ENCODE data around the gene CACNA2D3. TPM values are rescaled to one million over a fixed set of nuclear protein-coding genes. Genes with fewer than 3 reads are reported as not detected.

Gene CACNA2D3
- total RNA-seq, 2 donors from 2014 or later: not detected

- no peak overlapping the region for H3K4me3 Mint-ChIP-seq
- H3K27me3 Mint-ChIP-seq: peaks cover 8% of the 10 kb centered on the region
- H3K36me3 Mint-ChIP-seq (ENCODE audit: low read depth): no peaks in the 10 kb centered on the region
- ATAC-seq (replicated peaks): no peak
- H3K27ac Mint-ChIP-seq: no peak overlapping the region
- H3K9me3 Mint-ChIP-seq: peaks cover 4% of the 10 kb centered on the region
- H3K4me1 Mint-ChIP-seq: no peaks in the 10 kb centered on the region
Observed at GRCh38 chr3:54235998-54236397, 113.6 kb downstream of the CACNA2D3 start.

GRCh38 chr3:54237109-54237508 is 114.8 kb downstream of the CACNA2D3 start:
- Mint-ChIP-seq H3K9me3 (peaks cover 4% of the 10 kb centered on the region), H3K4me3 (no peak overlapping the region), H3K27me3 (peaks cover 8% of the 10 kb centered on the region), H3K27ac (no peak overlapping the region), H3K4me1 (no peaks in the 10 kb centered on the region), H3K36me3 (ENCODE audit: low read depth) (no peaks in the 10 kb centered on the region)
- no peak for ATAC-seq (replicated peaks)

GRCh38 chr3:54237788-54238502 is 115.6 kb downstream of the CACNA2D3 start:
- no peak overlapping the region for H3K27ac Mint-ChIP-seq
- H3K4me3 Mint-ChIP-seq: no peak overlapping the region
- no peaks in the 10 kb centered on the region for H3K4me1 Mint-ChIP-seq
- no peaks in the 10 kb centered on the region for H3K36me3 Mint-ChIP-seq (ENCODE audit: low read depth)
- ATAC-seq (replicated peaks): no peak
- H3K9me3 Mint-ChIP-seq: peaks cover 4% of the 10 kb centered on the region
- peaks cover 8% of the 10 kb centered on the region for H3K27me3 Mint-ChIP-seq

- H3K4me1 Mint-ChIP-seq: no peaks in the 10 kb centered on the region
- no peaks in the 10 kb centered on the region for H3K27me3 Mint-ChIP-seq
- H3K4me3 Mint-ChIP-seq: no peak overlapping the region
- H3K27ac Mint-ChIP-seq: no peak overlapping the region
- no peaks in the 10 kb centered on the region for H3K9me3 Mint-ChIP-seq
- H3K36me3 Mint-ChIP-seq (ENCODE audit: low read depth): no peaks in the 10 kb centered on the region
- ATAC-seq (replicated peaks): no peak
Observed at GRCh38 chr3:54240309-54240708, 118.0 kb downstream of the CACNA2D3 start.

- Mint-ChIP-seq H3K36me3 (ENCODE audit: low read depth) (no peaks in the 10 kb centered on the region), H3K9me3 (no peaks in the 10 kb centered on the region), H3K4me1 (no peaks in the 10 kb centered on the region), H3K27me3 (no peaks in the 10 kb centered on the region), H3K4me3 (no peak overlapping the region), H3K27ac (no peak overlapping the region)
- no peak for ATAC-seq (replicated peaks)
Observed at GRCh38 chr3:54243056-54243931, 120.9 kb downstream of the CACNA2D3 start.

GRCh38 chr3:54243960-54244682 is 121.8 kb downstream of the CACNA2D3 start:
- no peaks in the 10 kb centered on the region for H3K9me3 Mint-ChIP-seq
- H3K27ac Mint-ChIP-seq: no peak overlapping the region
- H3K4me1 Mint-ChIP-seq: no peaks in the 10 kb centered on the region
- H3K36me3 Mint-ChIP-seq (ENCODE audit: low read depth): no peaks in the 10 kb centered on the region
- no peaks in the 10 kb centered on the region for H3K27me3 Mint-ChIP-seq
- no peak for ATAC-seq (replicated peaks)
- no peak overlapping the region for H3K4me3 Mint-ChIP-seq

- Mint-ChIP-seq H3K4me3 (no peak overlapping the region), H3K9me3 (no peaks in the 10 kb centered on the region), H3K36me3 (ENCODE audit: low read depth) (no peaks in the 10 kb centered on the region), H3K4me1 (no peaks in the 10 kb centered on the region), H3K27ac (no peak overlapping the region), H3K27me3 (peaks cover 5% of the 10 kb centered on the region)
- ATAC-seq (replicated peaks): no peak
Observed at GRCh38 chr3:54251705-54252104, 129.4 kb downstream of the CACNA2D3 start.

- Mint-ChIP-seq H3K36me3 (ENCODE audit: low read depth) (no peaks in the 10 kb centered on the region), H3K9me3 (peaks cover 4% of the 10 kb centered on the region), H3K4me3 (no peak overlapping the region), H3K27ac (no peak overlapping the region), H3K4me1 (no peaks in the 10 kb centered on the region), H3K27me3 (peaks cover 16% of the 10 kb centered on the region)
- no peak for ATAC-seq (replicated peaks)
Observed at GRCh38 chr3:54257125-54257720, 134.9 kb downstream of the CACNA2D3 start.

GRCh38 chr3:54259636-54260035 is 137.3 kb downstream of the CACNA2D3 start:
- Mint-ChIP-seq H3K27me3 (peaks cover 20% of the 10 kb centered on the region), H3K27ac (no peak overlapping the region), H3K4me3 (no peak overlapping the region), H3K9me3 (peaks cover 4% of the 10 kb centered on the region), H3K36me3 (ENCODE audit: low read depth) (no peaks in the 10 kb centered on the region), H3K4me1 (no peaks in the 10 kb centered on the region)
- no peak for ATAC-seq (replicated peaks)

GRCh38 chr3:54261141-54261540 is 138.8 kb downstream of the CACNA2D3 start:
- Mint-ChIP-seq H3K27me3 (peaks cover 15% of the 10 kb centered on the region), H3K36me3 (ENCODE audit: low read depth) (no peaks in the 10 kb centered on the region), H3K9me3 (peaks cover 4% of the 10 kb centered on the region), H3K27ac (no peak overlapping the region), H3K4me1 (no peaks in the 10 kb centered on the region), H3K4me3 (no peak overlapping the region)
- ATAC-seq (replicated peaks): no peak

- H3K27ac Mint-ChIP-seq: no peak overlapping the region
- no peak overlapping the region for H3K4me3 Mint-ChIP-seq
- H3K4me1 Mint-ChIP-seq: no peaks in the 10 kb centered on the region
- no peaks in the 10 kb centered on the region for H3K36me3 Mint-ChIP-seq (ENCODE audit: low read depth)
- peaks cover 15% of the 10 kb centered on the region for H3K27me3 Mint-ChIP-seq
- peaks cover 4% of the 10 kb centered on the region for H3K9me3 Mint-ChIP-seq
- ATAC-seq (replicated peaks): no peak
Observed at GRCh38 chr3:54262541-54262940, 140.2 kb downstream of the CACNA2D3 start.

GRCh38 chr3:54262946-54263345 is 140.6 kb downstream of the CACNA2D3 start:
- Mint-ChIP-seq H3K4me1 (no peaks in the 10 kb centered on the region), H3K4me3 (no peak overlapping the region), H3K27ac (no peak overlapping the region), H3K9me3 (peaks cover 4% of the 10 kb centered on the region), H3K27me3 (peaks cover 15% of the 10 kb centered on the region), H3K36me3 (ENCODE audit: low read depth) (no peaks in the 10 kb centered on the region)
- ATAC-seq (replicated peaks): no peak

GRCh38 chr3:54264050-54264449 is 141.7 kb downstream of the CACNA2D3 start:
- no peak for ATAC-seq (replicated peaks)
- Mint-ChIP-seq H3K4me1 (no peaks in the 10 kb centered on the region), H3K4me3 (no peak overlapping the region), H3K27me3 (peaks cover 12% of the 10 kb centered on the region), H3K9me3 (peaks cover 4% of the 10 kb centered on the region), H3K36me3 (ENCODE audit: low read depth) (no peaks in the 10 kb centered on the region), H3K27ac (no peak overlapping the region)

GRCh38 chr3:54270816-54271526 is 148.6 kb downstream of the CACNA2D3 start:
- no peak for ATAC-seq (replicated peaks)
- peaks cover 5% of the 10 kb centered on the region for H3K27me3 Mint-ChIP-seq
- H3K9me3 Mint-ChIP-seq: no peaks in the 10 kb centered on the region
- no peak overlapping the region for H3K27ac Mint-ChIP-seq
- H3K4me1 Mint-ChIP-seq: no peaks in the 10 kb centered on the region
- no peak overlapping the region for H3K4me3 Mint-ChIP-seq
- H3K36me3 Mint-ChIP-seq (ENCODE audit: low read depth): no peaks in the 10 kb centered on the region

Data from activated T-helper 17 cell treated with anti-CD3 and anti-CD28 coated beads, Interleukin-2, amount 50 U/mL, for 72 hours (primary cell).